H9 (cell line): ENCODE measurements around the gene BCAS3. TPM values are rescaled to one million over a fixed set of nuclear protein-coding genes. Genes with fewer than 3 reads are reported as not detected.

ENCODE experiments used
- DNase-seq: peaks from one replicate; pipeline ENCODE4 v3.0.0-alpha.2; 2017
- H2AFZ ChIP-seq: one replicate; pipeline ENCODE4 v1.6.1; 2013; ENCODE audit warnings: mild to moderate bottlenecking, low read length, control low read depth, moderate library complexity
- H2AK5ac ChIP-seq: 2 replicates; pipeline ENCODE4 v1.6.1; 2013; ENCODE audit warnings: low read length, control low read depth, mixed read lengths; ENCODE audit not compliant: insufficient read length
- H2BK120ac ChIP-seq: one replicate; pipeline ENCODE4 v1.6.1; 2013; ENCODE audit warnings: low read depth, mild to moderate bottlenecking, low read length, control low read depth, inconsistent platforms; ENCODE audit not compliant: poor library complexity, severe bottlenecking
- H2BK12ac ChIP-seq: 2 replicates; pipeline ENCODE4 v1.6.1; 2013; ENCODE audit warnings: low read length, control low read depth, mixed read lengths, low read depth; ENCODE audit not compliant: insufficient read length
- H2BK15ac ChIP-seq: 2 replicates; pipeline ENCODE4 v1.6.1; 2013; ENCODE audit warnings: low read depth, low read length, control low read depth
- H2BK20ac ChIP-seq: one replicate; pipeline ENCODE4 v1.6.1; 2013; ENCODE audit warnings: low read depth, mild to moderate bottlenecking, low read length, control low read depth, inconsistent platforms; ENCODE audit not compliant: poor library complexity, severe bottlenecking
- H2BK5ac ChIP-seq: 2 replicates; pipeline ENCODE4 v1.6.1; 2013; ENCODE audit warnings: low read length, control low read depth, mixed read lengths; ENCODE audit not compliant: insufficient read length
- H3K14ac ChIP-seq: 2 replicates; pipeline ENCODE4 v1.6.1; 2013; ENCODE audit warnings: low read length, control low read depth; ENCODE audit not compliant: insufficient read depth
- H3K18ac ChIP-seq: 2 replicates; pipeline ENCODE4 v1.6.1; 2013; ENCODE audit warnings: low read depth, mild to moderate bottlenecking, mixed read lengths, low read length, control low read depth; ENCODE audit not compliant: insufficient read length
- H3K23ac ChIP-seq: 2 replicates; pipeline ENCODE4 v1.6.1; 2013; ENCODE audit warnings: low read length, control low read depth, mixed read lengths, low read depth; ENCODE audit not compliant: insufficient read length
- H3K23me2 ChIP-seq: 2 replicates; pipeline ENCODE4 v1.6.1; 2013; ENCODE audit warnings: low read depth, mild to moderate bottlenecking, mixed read lengths, low read length, control low read depth; ENCODE audit not compliant: insufficient read length, poor library complexity, severe bottlenecking
- H3K27ac ChIP-seq: 2 replicates; pipeline ENCODE4 v1.5.1; 2013; ENCODE audit warnings: low read length, control low read depth, mixed read lengths, low read depth; ENCODE audit not compliant: insufficient read length
- H3K27me3 ChIP-seq: 2 replicates; pipeline ENCODE4 v1.6.1; 2013; ENCODE audit warnings: low read length, control low read depth, inconsistent platforms; ENCODE audit not compliant: insufficient read depth
- H3K4ac ChIP-seq: 2 replicates; pipeline ENCODE4 v1.6.1; 2013; ENCODE audit warnings: low read depth, mild to moderate bottlenecking, control low read depth, inconsistent platforms, low read length, moderate library complexity
- H3K4me1 ChIP-seq: 2 replicates; pipeline ENCODE4 v1.6.1; 2013; ENCODE audit warnings: low read length, control low read depth, inconsistent platforms; ENCODE audit not compliant: insufficient read depth
- H3K4me2 ChIP-seq: 2 replicates; pipeline ENCODE4 v1.6.1; 2013; ENCODE audit warnings: low read length, control low read depth, mixed read lengths; ENCODE audit not compliant: insufficient read length, insufficient read depth
- H3K56ac ChIP-seq: 2 replicates; pipeline ENCODE4 v1.6.1; 2013; ENCODE audit warnings: low read depth, mild to moderate bottlenecking, mixed read lengths, low read length, control low read depth; ENCODE audit not compliant: insufficient read length
- H3K79me1 ChIP-seq: 2 replicates; pipeline ENCODE4 v1.6.1; 2013; ENCODE audit warnings: low read depth, mild to moderate bottlenecking, moderate library complexity, low read length, control low read depth, inconsistent platforms; ENCODE audit not compliant: insufficient read depth, poor library complexity, severe bottlenecking
- H3K79me2 ChIP-seq: 2 replicates; pipeline ENCODE4 v1.6.1; 2013; ENCODE audit warnings: low read length, control low read depth, inconsistent platforms; ENCODE audit not compliant: insufficient read depth
- H3K9ac ChIP-seq: 2 replicates; pipeline ENCODE4 v1.6.1; 2013; ENCODE audit warnings: low read length, control low read depth, mixed read lengths; ENCODE audit not compliant: insufficient read length; ENCODE audit errors: extremely low read depth
- H3K9me3 ChIP-seq: one replicate; pipeline ENCODE4 v1.6.1; 2013; ENCODE audit warnings: low read depth, low read length, inconsistent platforms; ENCODE audit not compliant: control insufficient read depth
- H3T11ph ChIP-seq: one replicate; pipeline ENCODE4 v1.6.1; 2013; ENCODE audit warnings: mild to moderate bottlenecking, low read length, control low read depth, inconsistent platforms
- H4K20me1 ChIP-seq: one replicate; pipeline ENCODE4 v1.6.1; 2013; ENCODE audit not compliant: control insufficient read depth, insufficient read length, insufficient read depth
- H4K5ac ChIP-seq: 2 replicates; pipeline ENCODE4 v1.6.1; 2013; ENCODE audit warnings: low read depth, mild to moderate bottlenecking, mixed read lengths, low read length, control low read depth; ENCODE audit not compliant: insufficient read length
- H4K8ac ChIP-seq: replicated peaks from 2 replicates; pipeline ENCODE4 v1.6.1; 2013; ENCODE audit warnings: low read length, control low read depth, mixed read lengths, low read depth; ENCODE audit not compliant: insufficient read length
- H4K91ac ChIP-seq: 2 replicates; pipeline ENCODE4 v1.6.1; 2013; ENCODE audit warnings: low read depth, mild to moderate bottlenecking, moderate library complexity, mixed read lengths, low read length, control low read depth; ENCODE audit not compliant: insufficient read length
- H3K27ac Mint-ChIP-seq, 3 experiments: 2 replicates in 2 of 3; 3 replicates in 1 of 3; pipeline ENCODE4 v1.8.0; 2020 to 2021; ENCODE audit warnings: mixed read lengths in 3 of 3, mild to moderate bottlenecking in 1 of 3, moderate library complexity in 1 of 3
- H3K27me3 Mint-ChIP-seq: 2 replicates; pipeline ENCODE4 v1.8.0; 2021; ENCODE audit warnings: low read depth, mild to moderate bottlenecking, moderate library complexity, mixed read lengths
- H3K36me3 Mint-ChIP-seq, 3 experiments: 2 replicates in 2 of 3; 3 replicates in 1 of 3; pipeline ENCODE4 v1.8.0; 2020 to 2021; ENCODE audit warnings: low read depth in 3 of 3, mixed read lengths in 3 of 3; ENCODE audit not compliant: insufficient read depth in 1 of 3
- H3K4me1 Mint-ChIP-seq, 2 experiments: 2 replicates each; pipeline ENCODE4 v1.8.0; 2020; ENCODE audit warnings: mixed read lengths in 2 of 2
- H3K4me3 Mint-ChIP-seq, 2 experiments: 2 replicates in 1 of 2; 3 replicates in 1 of 2; pipeline ENCODE4 v1.8.0; 2020 to 2021; ENCODE audit warnings: mild to moderate bottlenecking in 2 of 2, mixed read lengths in 2 of 2, moderate library complexity in 1 of 2
- H3K9me3 Mint-ChIP-seq, 2 experiments: 2 replicates in 1 of 2; 3 replicates in 1 of 2; pipeline ENCODE4 v1.8.0; 2020; ENCODE audit warnings: mild to moderate bottlenecking in 2 of 2, mixed read lengths in 2 of 2, moderate library complexity in 1 of 2
- WGBS: extraction: QIAGEN DNeasy Blood & Tissue Kit; methylation state at CpG from one replicate; pipeline ENCODE4 v1.1.7; 2013; ENCODE audit warnings: missing lambda C conversion rate, low lambda C conversion rate, mixed read lengths; ENCODE audit not compliant: insufficient read length; ENCODE audit errors: extremely low coverage; 5-methylcytosine and 5-hydroxymethylcytosine counted together
- total RNA-seq: library from RNA; stranded (reverse); gene quantifications from 2 replicates; pipeline ENCODE4 v1.2.1, GENCODE V29; 2021
- TF ChIP-seq, protein P1 (sequence below): fragments of 200-600 bp; sonication (generic); conservative IDR thresholded peaks from 3 replicates; pipeline ENCODE4 v1.8.0; 2021; ENCODE audit warnings: antibody characterized with exemption, mild to moderate bottlenecking

The BCAS3 gene
- total RNA-seq, 1 experiment from 2014 or later = 22.4 TPM

DNA sequence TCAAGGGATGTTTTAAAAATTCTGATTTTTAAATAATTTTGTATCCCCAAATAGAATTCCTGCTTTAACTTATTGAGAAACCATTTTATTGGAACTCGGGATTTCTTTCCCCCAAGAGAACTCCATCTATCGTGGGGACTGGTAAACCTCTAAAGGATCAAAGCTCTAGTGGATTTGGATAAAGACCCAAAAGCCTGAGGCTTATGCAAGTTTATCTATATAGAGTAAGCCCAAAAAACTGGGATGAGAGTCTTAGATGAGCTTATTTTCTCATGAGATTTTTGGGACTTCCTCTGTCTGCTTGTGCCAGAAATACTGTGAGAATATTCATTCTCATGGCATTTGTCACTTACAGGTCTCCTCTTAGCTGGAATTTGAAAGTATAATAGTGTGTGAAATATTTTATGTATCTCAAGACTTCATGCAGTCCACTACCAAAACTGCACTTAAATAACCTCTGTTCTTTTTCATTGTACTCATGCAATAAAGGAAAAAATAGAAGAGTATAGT lies 333.1 kb downstream of the BCAS3 start:
- H3K4ac ChIP-seq = no peak overlapping the region
- H3K27me3 ChIP-seq = no peaks in the 10 kb centered on the region
- no peak overlapping the region for H2AFZ ChIP-seq
- H3K4me3 Mint-ChIP-seq = no peak overlapping the region
- H4K8ac ChIP-seq = no peak overlapping the region
- no peaks in the 10 kb centered on the region for H3K9me3 Mint-ChIP-seq
- peaks cover 2% of the 10 kb centered on the region; the same call in 1 of the 2 replicates for H3K4me1 ChIP-seq
- H3T11ph ChIP-seq = no peak overlapping the region
- H3K36me3 Mint-ChIP-seq = no peaks in the 10 kb centered on the region
- no peak for DNase-seq
- peaks cover 6% of the 10 kb centered on the region in 2 experiments for H3K4me1 Mint-ChIP-seq
- no peaks in the 10 kb centered on the region for H3K23me2 ChIP-seq
- H3K56ac ChIP-seq = no peak overlapping the region
- no peak overlapping the region for H3K14ac ChIP-seq
- WGBS = no CpG with 5 or more reads among the region's 2 CpGs
- no peaks in the 10 kb centered on the region for H3K79me1 ChIP-seq
- no peak overlapping the region for H4K5ac ChIP-seq
- no peak overlapping the region for H3K27ac ChIP-seq
- no peak overlapping the region for H3K27ac Mint-ChIP-seq
- H2BK15ac ChIP-seq = no peak overlapping the region
- no peak overlapping the region for H3K23ac ChIP-seq
- no peak overlapping the region for H2BK120ac ChIP-seq
- TF ChIP-seq, protein P1, sequence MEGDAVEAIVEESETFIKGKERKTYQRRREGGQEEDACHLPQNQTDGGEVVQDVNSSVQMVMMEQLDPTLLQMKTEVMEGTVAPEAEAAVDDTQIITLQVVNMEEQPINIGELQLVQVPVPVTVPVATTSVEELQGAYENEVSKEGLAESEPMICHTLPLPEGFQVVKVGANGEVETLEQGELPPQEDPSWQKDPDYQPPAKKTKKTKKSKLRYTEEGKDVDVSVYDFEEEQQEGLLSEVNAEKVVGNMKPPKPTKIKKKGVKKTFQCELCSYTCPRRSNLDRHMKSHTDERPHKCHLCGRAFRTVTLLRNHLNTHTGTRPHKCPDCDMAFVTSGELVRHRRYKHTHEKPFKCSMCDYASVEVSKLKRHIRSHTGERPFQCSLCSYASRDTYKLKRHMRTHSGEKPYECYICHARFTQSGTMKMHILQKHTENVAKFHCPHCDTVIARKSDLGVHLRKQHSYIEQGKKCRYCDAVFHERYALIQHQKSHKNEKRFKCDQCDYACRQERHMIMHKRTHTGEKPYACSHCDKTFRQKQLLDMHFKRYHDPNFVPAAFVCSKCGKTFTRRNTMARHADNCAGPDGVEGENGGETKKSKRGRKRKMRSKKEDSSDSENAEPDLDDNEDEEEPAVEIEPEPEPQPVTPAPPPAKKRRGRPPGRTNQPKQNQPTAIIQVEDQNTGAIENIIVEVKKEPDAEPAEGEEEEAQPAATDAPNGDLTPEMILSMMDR = no peak
- no peak overlapping the region for H2BK20ac ChIP-seq
- H3K9me3 ChIP-seq = no peaks in the 10 kb centered on the region
- H4K20me1 ChIP-seq = no peaks in the 10 kb centered on the region
- H3K18ac ChIP-seq = no peak overlapping the region
- H2BK12ac ChIP-seq = no peak overlapping the region
- H3K27me3 Mint-ChIP-seq = no peaks in the 10 kb centered on the region
- no peak overlapping the region for H3K9ac ChIP-seq
- H3K79me2 ChIP-seq = no peaks in the 10 kb centered on the region
- H2BK5ac ChIP-seq = no peak overlapping the region
- no peak overlapping the region for H4K91ac ChIP-seq
- H2AK5ac ChIP-seq = no peak overlapping the region
- no peak overlapping the region for H3K4me2 ChIP-seq
